ENCODE results near the gene RASGEF1B. TPM values are rescaled to one million over a fixed set of nuclear protein-coding genes. Genes with fewer than 3 reads are reported as not detected.
A peak's percentile ranks its signal among the peaks of the same experiment; 100 is the strongest.

Gene RASGEF1B
- total RNA-seq, 2 experiments from 2014 or later = 6.1 to 6.2 TPM

DNA sequence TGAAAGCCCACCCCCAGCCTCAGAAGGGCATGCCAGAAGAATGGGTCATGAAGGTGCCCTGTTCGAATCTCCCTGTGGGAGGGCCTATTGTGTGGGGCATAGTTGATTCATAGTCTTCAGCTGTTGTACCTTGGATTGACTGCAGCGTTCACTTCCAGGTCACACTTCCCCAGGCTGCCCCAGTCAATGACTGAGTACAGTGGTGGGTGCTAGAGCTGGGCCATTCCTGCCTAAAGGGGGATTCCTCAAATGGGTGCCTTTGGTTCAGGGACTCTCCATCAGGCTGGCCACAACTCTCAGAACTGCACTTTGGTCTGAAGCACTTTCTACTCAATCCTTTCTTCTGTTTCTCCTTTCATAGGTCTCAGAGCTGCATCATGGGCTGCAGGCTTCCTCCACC is 35.0 kb upstream of the RASGEF1B start:
- Mint-ChIP-seq H3K4me1 (ENCODE audit: low read depth) (peaks cover 56% of the 10 kb centered on the region), H3K27me3 (no peaks in the 10 kb centered on the region), H3K36me3 (ENCODE audit: low read depth) (no peaks in the 10 kb centered on the region), H3K4me3 (no peak overlapping the region), H3K9me3 (no peaks in the 10 kb centered on the region), H3K27ac (no peak overlapping the region)
- POLR2A ChIA-PET = interaction anchor here (0.6 kb wide), 1 partner anchor 116 kb away, joined by 3 read pairs; no protein-coding TSS in a partner anchor
- CTCF ChIA-PET = interaction anchor here (1.1 to 4.3 kb wide), 3 partner anchors 16 to 39 kb away, joined by 3 to 12 read pairs (median 8); partner anchors contain the start of gene RASGEF1B
- ATAC-seq (peak; percentile 70), DNase-seq (peak; percentile 50)
- TF ChIP-seq, protein P1, sequence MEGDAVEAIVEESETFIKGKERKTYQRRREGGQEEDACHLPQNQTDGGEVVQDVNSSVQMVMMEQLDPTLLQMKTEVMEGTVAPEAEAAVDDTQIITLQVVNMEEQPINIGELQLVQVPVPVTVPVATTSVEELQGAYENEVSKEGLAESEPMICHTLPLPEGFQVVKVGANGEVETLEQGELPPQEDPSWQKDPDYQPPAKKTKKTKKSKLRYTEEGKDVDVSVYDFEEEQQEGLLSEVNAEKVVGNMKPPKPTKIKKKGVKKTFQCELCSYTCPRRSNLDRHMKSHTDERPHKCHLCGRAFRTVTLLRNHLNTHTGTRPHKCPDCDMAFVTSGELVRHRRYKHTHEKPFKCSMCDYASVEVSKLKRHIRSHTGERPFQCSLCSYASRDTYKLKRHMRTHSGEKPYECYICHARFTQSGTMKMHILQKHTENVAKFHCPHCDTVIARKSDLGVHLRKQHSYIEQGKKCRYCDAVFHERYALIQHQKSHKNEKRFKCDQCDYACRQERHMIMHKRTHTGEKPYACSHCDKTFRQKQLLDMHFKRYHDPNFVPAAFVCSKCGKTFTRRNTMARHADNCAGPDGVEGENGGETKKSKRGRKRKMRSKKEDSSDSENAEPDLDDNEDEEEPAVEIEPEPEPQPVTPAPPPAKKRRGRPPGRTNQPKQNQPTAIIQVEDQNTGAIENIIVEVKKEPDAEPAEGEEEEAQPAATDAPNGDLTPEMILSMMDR (IDR thresholded peaks at IDR 0.05) = no peak
- intact Hi-C loops (cut with micrococcal nuclease) = loop anchor here (5.0 kb wide), 3 partner anchors 34 to 141 kb away; partner anchors contain the start of gene RASGEF1B

DNA sequence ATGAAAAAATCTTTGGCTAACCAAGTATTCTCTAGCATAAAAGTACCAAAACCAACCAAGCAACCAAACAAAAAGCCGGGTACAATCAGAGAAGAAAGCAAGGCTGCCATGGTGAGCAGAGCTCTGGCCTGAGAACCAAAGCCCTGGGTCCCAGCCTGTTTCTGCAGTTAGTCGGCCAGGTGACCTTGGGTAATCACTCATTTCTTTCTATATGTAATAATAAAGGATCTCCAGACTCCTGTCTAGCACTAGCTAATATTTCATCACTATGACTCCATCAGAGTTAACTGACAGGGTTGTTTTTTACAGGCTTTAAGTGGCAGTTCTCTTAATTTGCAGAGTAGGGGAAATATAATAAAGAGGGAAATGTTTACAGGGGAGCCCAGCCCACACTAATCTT is 34.0 kb upstream of the RASGEF1B start:
- Mint-ChIP-seq H3K36me3 (ENCODE audit: low read depth) (no peaks in the 10 kb centered on the region), H3K9me3 (no peaks in the 10 kb centered on the region), H3K4me1 (ENCODE audit: low read depth) (peaks cover 56% of the 10 kb centered on the region), H3K4me3 (peak overlapping the region; percentile 45), H3K27me3 (no peaks in the 10 kb centered on the region), H3K27ac (peak overlapping the region; percentile 65)
- intact Hi-C loops (cut with micrococcal nuclease) = loop anchor here (5.0 kb wide), 3 partner anchors 33 to 142 kb away; partner anchors contain the start of gene RASGEF1B
- DNase-seq (no peak), ATAC-seq (no peak)
- TF ChIP-seq, protein P1 (IDR thresholded peaks at IDR 0.05) = no peak
- ChIA-PET CTCF (interaction anchor here (0.8 to 4.3 kb wide), 5 partner anchors 11 to 38 kb away, joined by 3 to 12 read pairs (median 4); partner anchors contain the start of gene RASGEF1B), POLR2A (interaction anchor here (1.7 kb wide), 1 partner anchor 35 kb away, joined by 6 read pairs; no protein-coding TSS in a partner anchor)

DNA sequence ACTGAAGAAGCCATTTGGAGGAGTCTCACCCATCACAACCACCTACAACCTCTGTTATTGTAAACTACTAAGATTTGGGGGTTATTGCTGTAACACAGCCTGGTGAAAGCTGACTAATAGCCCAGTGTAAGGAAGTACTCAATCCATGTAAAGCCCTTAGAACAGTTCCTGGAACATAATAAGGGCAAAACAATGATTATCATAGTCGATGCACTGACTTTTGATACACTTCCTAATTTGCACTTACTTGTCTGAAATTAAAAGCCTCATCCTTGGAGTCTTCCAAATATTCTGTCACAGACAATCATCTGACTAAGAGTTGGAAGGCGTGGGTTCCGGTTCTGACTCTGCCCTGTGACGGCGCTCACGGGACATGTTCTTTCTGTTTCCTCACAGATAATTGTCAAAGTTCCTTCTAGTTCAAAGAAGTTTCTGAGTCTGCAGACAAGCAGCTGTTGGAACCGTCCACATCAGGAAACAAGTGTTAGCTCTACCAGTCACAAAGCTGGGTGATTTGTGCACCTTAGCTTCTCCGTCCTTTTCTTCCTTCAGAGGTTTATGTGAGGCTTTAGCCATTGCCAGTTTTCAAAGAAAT is 33.4 kb upstream of the RASGEF1B start:
- peak; percentile 72 for ATAC-seq
- TF ChIP-seq, protein P1 (IDR thresholded peaks at IDR 0.05) = no peak
- Mint-ChIP-seq H3K27me3 (no peaks in the 10 kb centered on the region), H3K27ac (peak overlapping the region; percentile 65), H3K4me1 (ENCODE audit: low read depth) (peaks cover 50% of the 10 kb centered on the region), H3K36me3 (ENCODE audit: low read depth) (no peaks in the 10 kb centered on the region), H3K4me3 (peak overlapping the region; percentile 45), H3K9me3 (no peaks in the 10 kb centered on the region)
- DNase-seq = peak; percentile 83
- POLR2A ChIA-PET = interaction anchor here (1.7 kb wide), 1 partner anchor 35 kb away, joined by 6 read pairs; no protein-coding TSS in a partner anchor
- intact Hi-C loops (cut with micrococcal nuclease) = loop anchor here (5.0 kb wide), 3 partner anchors 33 to 142 kb away; partner anchors contain the start of gene RASGEF1B
- CTCF ChIA-PET = interaction anchor here (0.8 to 4.3 kb wide), 4 partner anchors 12 to 38 kb away, joined by 4 to 12 read pairs (median 6); partner anchors contain the start of gene RASGEF1B

DNA sequence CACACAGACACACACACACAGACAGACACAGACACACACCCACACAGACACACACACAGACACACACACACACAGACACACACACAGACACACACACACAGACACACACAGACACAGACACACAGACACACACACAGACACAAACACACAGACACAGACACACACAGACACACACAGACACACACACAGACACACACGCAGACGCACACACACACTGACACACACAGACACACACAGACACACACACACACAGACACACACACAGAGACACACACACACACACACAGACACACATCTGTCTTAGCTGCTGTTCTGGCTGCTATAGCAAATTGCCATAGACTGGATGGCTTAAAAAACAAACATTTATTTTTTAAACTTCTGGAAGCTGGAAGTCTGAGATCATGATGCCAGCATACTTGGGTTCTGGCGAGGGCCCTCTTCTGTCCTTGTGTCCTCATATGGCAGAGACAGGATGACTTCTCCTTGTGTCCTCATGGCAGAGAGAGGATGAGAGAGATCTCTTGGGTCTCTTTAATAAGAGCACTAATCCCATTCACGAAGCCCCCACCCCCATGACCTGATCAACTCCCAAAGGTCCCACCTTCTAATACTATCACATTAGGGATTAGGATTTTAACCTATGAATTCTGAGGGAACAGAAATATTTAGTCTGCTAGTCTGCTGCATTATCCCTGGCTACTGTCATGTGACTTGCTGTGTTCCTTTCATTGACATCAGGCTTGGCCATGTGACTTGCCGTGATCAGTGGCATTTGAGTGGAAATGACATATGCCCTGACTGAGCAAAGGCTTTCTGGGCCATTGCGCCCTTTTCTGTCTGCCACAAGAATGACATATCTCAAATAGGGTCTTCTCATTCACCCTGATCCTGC is 32.7 kb upstream of the RASGEF1B start:
- Mint-ChIP-seq H3K9me3 (no peaks in the 10 kb centered on the region), H3K27ac (peak overlapping the region; percentile 9), H3K4me3 (no peak overlapping the region), H3K27me3 (no peaks in the 10 kb centered on the region), H3K36me3 (ENCODE audit: low read depth) (no peaks in the 10 kb centered on the region), H3K4me1 (ENCODE audit: low read depth) (peaks cover 54% of the 10 kb centered on the region)
- ATAC-seq (peak; percentile 38), DNase-seq (peak; percentile 51)
- TF ChIP-seq, protein P1 (IDR thresholded peaks at IDR 0.05) = no peak
- CTCF ChIA-PET = interaction anchor here (1.9 to 2.0 kb wide), 2 partner anchors 11 to 37 kb away, joined by 4 read pairs; no protein-coding TSS in a partner anchor
- POLR2A ChIA-PET = interaction anchor here (1.7 kb wide), 1 partner anchor 34 kb away, joined by 6 read pairs; no protein-coding TSS in a partner anchor
- intact Hi-C loops (cut with micrococcal nuclease) = loop anchor here (5.0 kb wide), 3 partner anchors 32 to 143 kb away; partner anchors contain the start of gene RASGEF1B

All from activated CD8-positive, alpha-beta T cell treated with anti-CD3 and anti-CD28 coated beads for 36 hours (primary cell).